Psoas muscle (tissue), 8 donors: ENCODE data around the gene CCDC91. TPM values are rescaled to one million over a fixed set of nuclear protein-coding genes. Genes with fewer than 3 reads are reported as not detected.

Experiments used
- ATAC-seq, 4 donors: fragments of 200-7000 bp; cut with Tn5 transposase; one replicate each; pipeline ENCODE4 v1.9.1; 2020; ENCODE audit warnings: moderate library complexity in 3 of 4, mild to moderate bottlenecking in 2 of 4
- DNase-seq, 2 donors: peaks; one replicate each; pipeline ENCODE4 v3.0.0-alpha.2; 2020
- H3K27ac ChIP-seq: fragments of 200-600 bp; one replicate; pipeline ENCODE4 v1.8.0; 2022
- H3K27me3 ChIP-seq, 3 donors: fragments of 200-600 bp in 1 of 3; one replicate each; pipeline versions ENCODE4 v1.6.1 to v1.8.0; 2013 to 2022; ENCODE audit warnings: low read length in 2 of 3, mild to moderate bottlenecking in 2 of 3, moderate library complexity in 1 of 3; ENCODE audit not compliant: insufficient read depth in 3 of 3
- H3K36me3 ChIP-seq, 2 donors: fragments of 200-600 bp in 1 of 2; one replicate each; pipeline versions ENCODE4 v1.6.1 to v1.8.0; 2013 to 2022; ENCODE audit warnings: low read depth in 1 of 2, mild to moderate bottlenecking in 1 of 2, moderate library complexity in 1 of 2; ENCODE audit not compliant: insufficient read depth in 1 of 2
- H3K4me1 ChIP-seq: fragments of 200-600 bp; one replicate; pipeline ENCODE4 v1.8.0; 2022
- H3K4me3 ChIP-seq: fragments of 200-600 bp; one replicate; pipeline ENCODE4 v1.8.0; 2022; ENCODE audit warnings: mild to moderate bottlenecking
- H3K9me3 ChIP-seq: fragments of 200-600 bp; one replicate; pipeline ENCODE4 v1.8.0; 2022
- CTCF ChIP-seq: fragments of 200-600 bp; IDR thresholded peaks from one replicate; pipeline ENCODE4 v1.8.0; 2022; ENCODE audit warnings: antibody characterized with exemption
- WGBS, 3 donors: extraction: QIAGEN DNeasy Blood & Tissue Kit; methylation state at CpG; one replicate each; pipeline versions ENCODE4 v1.1.6 to v1.1.7; 2013; 5-methylcytosine and 5-hydroxymethylcytosine counted together
- intact Hi-C, 2 donors: fragments of 100-400 bp; cut with DNase I; formaldehyde crosslinking; loops; one replicate each; pipeline versions ENCODE4 v1.11.0 to v1.14.2; 2022
- polyA plus RNA-seq, 3 donors: library from polyadenylated mRNA; stranded (reverse); fragments of 200-250 nt; gene quantifications; one replicate each; pipeline ENCODE4 v1.2.3, GENCODE V29; 2013
- total RNA-seq, 4 donors: library from RNA; stranded (reverse); fragmentation: NEBNext Ultra II Directional in 2 of 4; extraction: Animal tissue kit (Norgen Biotek cat#: 25700) in 2 of 4; gene quantifications; one replicate each; pipeline versions ENCODE4 v1.2.1 to v1.2.4, GENCODE V29; 2021 to 2023
- donor health status: healthy with polysubstance abuse.
- donor health status: DM: no; HTN: no; CAD: no; lungs with moderate emphysema.
- donor health status: Bipolar disorder and iron deficiency.
- donor health status: healthy.
- donor health status: DM: yes; HTN: yes; CAD: no.
- donor health status: DM: no; HTN: no; CAD: no.
- donor health status: DM: no; HTN: no; CAD: no.
- donor health status: DM: yes; HTN: yes; CAD: no.

The CCDC91 gene
- total and polyA plus RNA-seq, 7 donors: 18.4 to 47.2 (median 36.2) TPM

- no peak for TF ChIP-seq CTCF
- H3K36me3 ChIP-seq: no peaks in the 10 kb centered on the region
- H3K9me3 ChIP-seq: no peaks in the 10 kb centered on the region
- no peak overlapping the region for H3K4me3 ChIP-seq
- no peak for DNase-seq
- H3K27me3 ChIP-seq: no peaks in the 10 kb centered on the region
- intact Hi-C loops: no loop called here
- no peaks in the 10 kb centered on the region for H3K4me1 ChIP-seq
- WGBS, 3 donors: 89 to 96% (median 90%) methylated on average over 1 of the region's 1 CpG
- no peak overlapping the region for H3K27ac ChIP-seq
- ATAC-seq: no peak
Observed at GRCh38 chr12:28513983-28514382, 323.7 kb downstream of the CCDC91 start.

- Histone ChIP-seq H3K9me3 (no peaks in the 10 kb centered on the region), H3K27me3 (no peaks in the 10 kb centered on the region), H3K4me1 (no peaks in the 10 kb centered on the region), H3K4me3 (no peak overlapping the region), H3K36me3 (no peaks in the 10 kb centered on the region), H3K27ac (no peak overlapping the region)
- ATAC-seq: no peak
- WGBS, 3 donors: 26 to 34% (median 31%) methylated on average over 1 of the region's 1 CpG
- DNase-seq: no peak
- intact Hi-C loops: no loop called here
- no peak for TF ChIP-seq CTCF
Observed at GRCh38 chr12:28517101-28517500, 326.8 kb downstream of the CCDC91 start.

GRCh38 chr12:28527631-28528249 is 337.5 kb downstream of the CCDC91 start:
- H3K4me1 ChIP-seq: no peaks in the 10 kb centered on the region
- 83 to 90% (median 86%) methylated on average over 5 of the region's 5 CpGs for WGBS, 3 donors

GRCh38 chr12:28535216-28535615 is 345.0 kb downstream of the CCDC91 start:
- intact Hi-C loops: no loop called here
- DNase-seq (no peak), ATAC-seq (no peak)
- 73 to 86% (median 84%) methylated on average over 2 of the region's 2 CpGs for WGBS, 3 donors
- TF ChIP-seq CTCF: no peak
- Histone ChIP-seq H3K27ac (no peak overlapping the region), H3K4me3 (no peak overlapping the region), H3K4me1 (no peaks in the 10 kb centered on the region), H3K27me3 (no peaks in the 10 kb centered on the region), H3K36me3 (no peaks in the 10 kb centered on the region), H3K9me3 (no peaks in the 10 kb centered on the region)

More at GRCh38 chr12:28527631-28528249, 337.5 kb downstream of the CCDC91 start:
- Histone ChIP-seq H3K4me3 (no peak overlapping the region), H3K9me3 (peaks cover 7% of the 10 kb centered on the region), H3K36me3 (no peaks in the 10 kb centered on the region), H3K27me3 (no peaks in the 10 kb centered on the region), H3K27ac (no peak overlapping the region)
- intact Hi-C loops: no loop called here
- ATAC-seq: no peak
- DNase-seq: no peak
- TF ChIP-seq CTCF: no peak

GRCh38 chr12:28536088-28536487 is 345.8 kb downstream of the CCDC91 start:
- 88 to 94% (median 90%) methylated on average over 2 of the region's 2 CpGs for WGBS, 3 donors
- TF ChIP-seq CTCF: no peak
- no peaks in the 10 kb centered on the region for H3K9me3 ChIP-seq
- H3K36me3 ChIP-seq: no peaks in the 10 kb centered on the region
- no peak overlapping the region for H3K4me3 ChIP-seq
- intact Hi-C loops: no loop called here
- H3K27me3 ChIP-seq: no peaks in the 10 kb centered on the region
- H3K4me1 ChIP-seq: no peaks in the 10 kb centered on the region
- ATAC-seq (no peak), DNase-seq (no peak)
- no peak overlapping the region for H3K27ac ChIP-seq
